IPS DF 4.7 (cell line): ENCODE measurements around the gene C1orf35.

Experiments
- DNase-seq: peaks from one replicate; pipeline ENCODE4 v3.0.0-alpha.2; 2013; ENCODE audit warnings: low spot score; ENCODE audit errors: extremely low read depth

The C1orf35 gene

DNA sequence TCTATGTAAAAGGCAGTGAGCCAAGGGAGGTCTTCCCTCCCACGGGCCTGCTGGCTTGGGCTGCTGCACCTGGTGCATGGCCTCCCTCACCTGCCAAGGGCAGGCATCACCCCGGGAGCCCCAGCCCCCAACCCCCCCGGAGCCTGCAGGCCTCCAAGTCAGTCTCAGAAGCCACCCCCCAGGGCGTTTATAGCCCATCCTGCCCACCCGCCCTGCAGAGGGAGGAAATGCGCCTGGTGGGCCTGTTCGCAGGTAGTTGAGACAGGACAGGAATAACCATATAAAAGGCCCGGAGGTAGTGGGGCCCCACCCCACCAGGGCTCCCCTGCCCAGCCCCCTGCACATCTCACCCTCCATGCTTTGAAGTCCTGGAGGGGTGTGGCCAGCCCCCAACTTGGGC is 38.8 kb downstream of the C1orf35 start:
- DNase-seq: no peak

DNA sequence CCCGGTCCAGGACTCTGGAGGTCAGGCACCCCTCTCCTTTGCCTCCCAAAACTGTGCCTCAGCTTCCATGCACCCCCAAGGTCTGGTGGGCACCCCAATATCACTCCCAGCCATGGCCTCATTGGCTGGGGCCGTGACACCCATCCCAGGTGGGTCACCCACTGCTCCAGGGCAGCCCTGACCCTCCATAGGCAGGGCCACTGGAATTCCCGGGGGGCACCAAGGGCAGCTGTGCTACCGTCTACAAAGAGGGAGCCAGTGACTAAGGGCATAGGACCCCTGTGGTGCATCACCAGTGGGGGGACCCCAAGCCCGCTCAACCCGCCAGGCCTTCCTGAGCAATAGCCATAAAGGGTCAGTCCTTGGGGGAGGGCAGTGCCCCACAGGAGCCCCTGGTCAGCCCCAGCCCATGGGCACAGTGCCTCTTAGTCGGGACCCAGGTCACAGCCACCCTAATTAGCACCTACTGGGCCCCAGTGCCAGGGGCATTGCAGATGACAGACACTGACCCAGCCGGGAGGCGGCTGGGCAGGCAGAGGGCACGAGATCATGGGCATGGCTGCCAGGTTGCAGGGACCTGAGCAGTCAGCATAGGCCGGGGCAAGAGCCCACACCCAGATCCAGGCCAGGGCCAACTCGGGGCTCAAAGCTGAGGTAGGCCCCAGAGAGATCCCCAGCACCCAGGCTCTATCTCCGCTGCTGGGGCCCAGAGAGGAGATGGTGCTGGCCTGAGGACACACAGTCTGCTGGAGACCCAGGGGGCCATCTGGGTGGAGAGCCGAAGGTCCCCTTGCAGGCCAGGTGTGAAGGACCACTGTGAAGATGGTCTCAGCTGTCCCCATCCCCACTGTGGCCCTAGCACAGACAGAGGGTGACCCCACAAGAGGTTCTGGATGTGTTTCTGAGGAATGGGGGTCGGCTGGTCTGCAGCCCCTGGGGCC is 39.6 kb downstream of the C1orf35 start:
- DNase-seq: no peak

DNA sequence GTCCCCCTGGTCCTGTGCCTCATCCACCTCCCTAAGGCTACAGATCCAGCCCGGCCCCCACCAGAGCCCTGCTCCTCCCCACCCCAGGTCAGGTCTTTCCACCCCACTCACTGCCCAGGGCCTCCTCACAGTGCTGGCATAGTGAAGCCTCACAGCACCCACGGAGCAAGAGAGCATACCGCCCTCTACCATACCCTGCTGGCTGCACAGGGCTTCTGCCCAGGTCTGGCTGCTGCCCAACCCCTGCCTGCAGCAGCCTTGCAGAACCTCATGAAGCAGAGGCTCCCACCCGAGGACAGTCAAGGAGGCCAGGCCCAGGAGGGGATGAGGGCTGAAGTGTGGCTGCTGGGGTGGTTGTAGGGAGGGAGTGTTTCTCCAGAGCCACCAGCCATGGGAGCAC is 40.3 kb downstream of the C1orf35 start:
- DNase-seq: no peak

DNA sequence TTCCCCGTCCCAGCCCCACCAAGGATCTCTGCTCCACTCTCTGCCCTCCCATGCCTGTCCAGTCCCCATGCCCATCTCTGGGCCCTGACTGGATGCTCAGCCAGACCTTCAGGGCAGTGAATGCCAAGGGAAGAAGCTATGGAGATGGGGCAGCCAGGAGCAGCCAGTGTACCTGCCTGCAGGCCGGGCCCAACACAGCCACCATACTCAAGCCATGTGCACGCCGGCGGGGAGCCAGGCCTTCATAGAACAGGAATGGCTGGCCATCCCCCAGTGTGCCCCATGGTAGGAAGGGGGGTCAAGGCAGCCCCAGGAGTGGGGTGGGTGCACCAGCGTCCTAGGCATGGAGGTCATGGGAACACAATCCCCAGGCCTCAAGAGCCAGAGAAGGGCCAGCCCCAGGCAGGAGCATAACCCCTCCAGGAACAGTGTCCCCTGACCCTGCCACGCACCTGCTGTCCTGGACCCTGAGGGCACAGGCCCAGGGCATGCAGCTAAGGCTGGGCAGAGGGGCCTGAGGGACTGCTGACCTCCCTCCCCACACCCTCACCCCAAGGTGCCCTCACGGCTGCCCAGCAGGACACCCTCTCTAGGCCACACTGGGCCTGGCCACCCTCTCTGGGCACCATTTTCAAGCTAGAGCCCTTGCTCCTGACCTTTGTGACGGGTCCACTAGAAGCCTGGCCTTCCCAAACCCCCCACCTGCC is 40.9 kb downstream of the C1orf35 start:
- no peak for DNase-seq

DNA sequence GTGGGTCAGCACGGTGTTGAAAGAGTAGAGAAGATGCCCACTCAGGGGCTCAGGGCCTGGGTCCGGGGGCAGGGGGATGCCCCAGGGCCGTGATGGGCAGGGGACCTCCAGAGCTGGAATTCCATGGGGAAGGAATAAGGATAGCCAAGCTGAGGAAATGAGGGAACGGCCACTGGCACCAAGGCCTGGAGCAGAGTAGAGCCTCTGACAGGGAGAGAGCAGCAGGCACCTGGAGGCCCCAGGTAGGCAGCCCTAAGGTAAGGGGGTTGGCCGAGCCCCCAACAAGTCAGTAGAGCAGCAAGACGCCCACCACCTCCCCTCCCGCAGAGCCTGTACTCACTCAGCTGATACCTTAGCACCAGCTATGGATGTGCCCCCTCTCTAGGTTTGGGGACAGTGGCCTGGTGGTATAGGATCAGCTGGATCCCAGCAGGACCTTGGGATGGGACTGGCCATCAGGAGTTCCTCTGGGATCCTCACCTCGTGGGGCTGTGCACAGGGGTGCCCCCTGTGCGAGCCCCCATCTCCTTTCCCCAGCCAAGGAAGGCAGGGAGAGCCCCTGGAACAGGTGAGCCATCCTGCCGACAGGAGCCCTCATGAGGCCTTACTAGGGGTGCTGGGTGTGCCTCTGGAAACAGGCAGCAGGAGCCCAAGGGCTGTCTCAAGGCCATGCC is 41.6 kb downstream of the C1orf35 start:
- no peak for DNase-seq

DNA sequence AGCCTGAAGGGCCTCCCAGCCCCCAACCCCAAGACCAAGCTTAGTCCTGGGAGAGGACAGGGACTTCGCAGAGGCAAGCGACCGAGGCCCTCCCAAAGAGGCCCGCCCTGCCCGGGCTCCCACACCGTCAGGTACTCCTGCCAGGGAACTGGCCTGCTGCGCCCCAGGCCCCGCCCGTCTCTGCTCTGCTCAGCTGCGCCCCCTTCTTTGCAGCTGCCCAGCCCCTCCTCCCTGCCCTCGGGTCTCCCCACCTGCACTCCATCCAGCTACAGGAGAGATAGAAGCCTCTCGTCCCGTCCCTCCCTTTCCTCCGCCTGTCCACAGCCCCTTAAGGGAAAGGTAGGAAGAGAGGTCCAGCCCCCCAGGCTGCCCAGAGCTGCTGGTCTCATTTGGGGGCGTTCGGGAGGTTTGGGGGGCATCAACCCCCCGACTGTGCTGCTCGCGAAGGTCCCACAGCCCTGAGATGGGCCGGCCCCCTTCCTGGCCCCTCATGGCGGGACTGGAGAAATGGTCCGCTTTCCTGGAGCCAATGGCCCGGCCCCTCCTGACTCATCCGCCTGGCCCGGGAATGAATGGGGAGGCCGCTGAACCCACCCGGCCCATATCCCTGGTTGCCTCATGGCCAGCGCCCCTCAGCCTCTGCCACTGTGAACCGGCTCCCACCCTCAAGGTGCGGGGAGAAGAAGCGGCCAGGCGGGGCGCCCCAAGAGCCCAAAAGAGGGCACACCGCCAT is 42.5 kb downstream of the C1orf35 start:
- DNase-seq: no peak

DNA sequence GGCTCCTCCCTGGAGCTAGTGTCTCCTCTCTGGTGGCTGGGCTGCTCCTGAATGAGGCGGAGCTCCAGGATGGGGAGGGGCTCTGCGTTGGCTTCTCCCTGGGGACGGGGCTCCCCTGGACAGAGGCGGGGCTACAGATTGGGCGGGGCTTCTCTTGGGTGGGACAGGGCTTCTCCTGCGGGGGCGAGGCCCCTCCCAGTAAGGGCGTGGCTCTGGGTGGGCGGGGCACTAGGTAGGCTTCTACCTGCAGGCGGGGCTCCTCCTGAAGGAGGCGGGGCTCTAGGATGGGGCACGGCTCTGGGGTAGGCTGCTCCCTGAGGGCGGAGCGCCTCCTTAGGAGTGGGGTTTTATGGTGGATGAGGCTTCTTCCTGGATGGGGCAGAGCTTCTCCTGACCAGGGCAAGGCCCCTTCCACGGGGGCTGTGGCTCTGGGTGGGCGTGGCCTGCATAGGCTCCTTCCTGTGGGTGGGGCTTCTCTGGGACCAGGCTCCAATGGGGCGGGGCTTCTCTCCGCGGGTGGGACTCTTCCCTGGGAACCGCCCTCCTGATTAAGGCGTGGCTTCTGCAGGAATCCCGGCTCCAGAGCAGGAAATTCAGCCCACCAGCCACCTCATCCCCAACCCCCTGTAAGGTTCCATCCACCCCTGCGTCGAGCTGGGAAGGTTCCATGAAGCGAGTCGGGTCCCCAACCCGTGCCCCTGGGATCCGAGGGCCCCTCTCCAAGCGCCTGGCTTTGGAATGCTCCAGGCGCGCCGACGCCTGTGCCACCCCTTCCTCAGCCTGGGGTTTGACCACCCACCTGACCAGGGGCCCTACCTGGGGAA is 43.3 kb downstream of the C1orf35 start:
- no peak for DNase-seq

DNA sequence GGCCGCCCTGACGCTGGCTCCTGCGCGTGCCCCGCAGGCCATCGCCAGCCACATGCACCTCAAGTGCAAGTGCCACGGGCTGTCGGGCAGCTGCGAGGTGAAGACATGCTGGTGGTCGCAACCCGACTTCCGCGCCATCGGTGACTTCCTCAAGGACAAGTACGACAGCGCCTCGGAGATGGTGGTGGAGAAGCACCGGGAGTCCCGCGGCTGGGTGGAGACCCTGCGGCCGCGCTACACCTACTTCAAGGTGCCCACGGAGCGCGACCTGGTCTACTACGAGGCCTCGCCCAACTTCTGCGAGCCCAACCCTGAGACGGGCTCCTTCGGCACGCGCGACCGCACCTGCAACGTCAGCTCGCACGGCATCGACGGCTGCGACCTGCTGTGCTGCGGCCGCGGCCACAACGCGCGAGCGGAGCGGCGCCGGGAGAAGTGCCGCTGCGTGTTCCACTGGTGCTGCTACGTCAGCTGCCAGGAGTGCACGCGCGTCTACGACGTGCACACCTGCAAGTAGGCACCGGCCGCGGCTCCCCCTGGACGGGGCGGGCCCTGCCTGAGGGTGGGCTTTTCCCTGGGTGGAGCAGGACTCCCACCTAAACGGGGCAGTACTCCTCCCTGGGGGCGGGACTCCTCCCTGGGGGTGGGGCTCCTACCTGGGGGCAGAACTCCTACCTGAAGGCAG is 44.0 kb downstream of the C1orf35 start:
- DNase-seq: no peak

DNA sequence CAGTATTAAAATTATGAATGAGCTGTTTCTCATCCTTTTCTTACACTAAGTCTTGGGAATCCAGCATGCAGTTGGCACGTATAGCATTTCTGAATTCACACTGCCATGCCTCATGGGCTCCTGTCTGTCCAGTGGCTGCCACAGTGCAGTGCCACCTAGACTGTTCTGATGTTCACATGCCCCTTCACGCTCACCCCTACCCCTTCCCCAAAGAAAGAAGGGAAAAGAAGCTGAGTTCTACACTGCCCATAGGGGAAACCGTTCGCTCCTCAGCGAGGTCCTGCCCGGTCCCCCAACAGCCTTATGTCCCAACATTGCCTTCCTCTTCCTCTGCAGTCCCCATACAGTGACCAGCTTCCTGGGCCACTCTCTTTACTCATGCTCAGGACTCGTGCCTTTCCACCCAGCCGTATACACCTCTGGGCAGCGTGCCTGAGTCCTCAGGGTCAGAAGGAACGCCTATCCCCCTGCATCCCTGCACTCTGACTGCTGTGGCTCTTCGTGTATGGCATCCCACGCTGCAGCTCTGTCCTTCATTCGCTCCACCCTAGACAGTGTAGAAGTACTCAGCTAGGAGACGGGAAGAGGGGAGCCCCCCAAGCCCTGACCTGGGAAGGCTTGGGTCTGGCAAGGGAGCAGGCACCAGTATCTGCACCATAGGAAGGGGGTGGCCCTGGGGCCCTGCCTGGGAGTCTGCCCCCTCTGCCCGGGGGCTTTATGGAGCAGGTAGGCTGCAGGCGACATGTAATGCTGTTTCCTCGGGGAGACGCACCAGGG is 44.8 kb downstream of the C1orf35 start:
- no peak for DNase-seq
